ENCODE measurements around the gene PSG5.
"Not testable (repeated sequence)": the region's sequence is repeated elsewhere in the genome, so short reads cannot be mapped to it uniquely, and the experiment has no call there.

Gene PSG5

DNA sequence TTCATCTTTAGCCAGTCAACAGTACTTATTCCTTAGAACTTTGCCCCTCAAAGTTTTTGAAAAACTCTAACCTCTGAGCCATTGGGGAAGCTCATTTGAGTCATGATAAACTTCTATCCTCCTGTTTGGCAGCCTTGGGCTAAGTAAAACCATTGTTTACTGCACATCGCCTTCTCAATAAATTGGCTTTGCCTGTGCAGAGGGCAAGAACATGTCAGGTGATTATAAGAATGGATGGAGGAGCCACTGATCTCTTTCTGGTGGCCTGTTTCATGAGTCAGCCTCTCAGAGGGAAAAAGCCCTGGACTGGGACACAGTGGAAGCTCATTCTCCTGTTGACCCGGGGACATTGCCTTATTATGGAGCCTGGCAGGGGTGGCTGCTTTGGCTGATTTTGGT is 38.5 kb upstream of the PSG5 start:
- Histone ChIP-seq H3K36me3 (replicated peaks; ENCODE audit: insufficient read depth, low read length) (no peaks in the 10 kb centered on the region), H3K27ac (ENCODE audit: low read length) (no peak overlapping the region), H3K79me2 (ENCODE audit: low read length) (no peaks in the 10 kb centered on the region), H2AFZ (ENCODE audit: low read length) (no peak overlapping the region), H3K9ac (ENCODE audit: low read length) (no peak overlapping the region), H3K9me2 (replicated peaks; ENCODE audit: insufficient read depth, low read length) (no peaks in the 10 kb centered on the region), H3K4me1 (ENCODE audit: low read length) (no peaks in the 10 kb centered on the region), H3F3A (ENCODE audit: insufficient read depth, low read length) (no peaks in the 10 kb centered on the region), H3K4me3 (ENCODE audit: low read length) (no peak overlapping the region), H3K4me2 (ENCODE audit: low read depth, low read length) (no peak overlapping the region), H3K27me3 (replicated peaks; ENCODE audit: insufficient read depth, low read length) (no peaks in the 10 kb centered on the region), H4K20me1 (ENCODE audit: insufficient read depth, low read length) (no peaks in the 10 kb centered on the region), H3K9me3 (replicated peaks; ENCODE audit: insufficient read depth, low read length) (no peaks in the 10 kb centered on the region)
- no peak for DNase-seq
- TF ChIP-seq, protein P1, sequence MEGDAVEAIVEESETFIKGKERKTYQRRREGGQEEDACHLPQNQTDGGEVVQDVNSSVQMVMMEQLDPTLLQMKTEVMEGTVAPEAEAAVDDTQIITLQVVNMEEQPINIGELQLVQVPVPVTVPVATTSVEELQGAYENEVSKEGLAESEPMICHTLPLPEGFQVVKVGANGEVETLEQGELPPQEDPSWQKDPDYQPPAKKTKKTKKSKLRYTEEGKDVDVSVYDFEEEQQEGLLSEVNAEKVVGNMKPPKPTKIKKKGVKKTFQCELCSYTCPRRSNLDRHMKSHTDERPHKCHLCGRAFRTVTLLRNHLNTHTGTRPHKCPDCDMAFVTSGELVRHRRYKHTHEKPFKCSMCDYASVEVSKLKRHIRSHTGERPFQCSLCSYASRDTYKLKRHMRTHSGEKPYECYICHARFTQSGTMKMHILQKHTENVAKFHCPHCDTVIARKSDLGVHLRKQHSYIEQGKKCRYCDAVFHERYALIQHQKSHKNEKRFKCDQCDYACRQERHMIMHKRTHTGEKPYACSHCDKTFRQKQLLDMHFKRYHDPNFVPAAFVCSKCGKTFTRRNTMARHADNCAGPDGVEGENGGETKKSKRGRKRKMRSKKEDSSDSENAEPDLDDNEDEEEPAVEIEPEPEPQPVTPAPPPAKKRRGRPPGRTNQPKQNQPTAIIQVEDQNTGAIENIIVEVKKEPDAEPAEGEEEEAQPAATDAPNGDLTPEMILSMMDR (IDR thresholded peaks at IDR 0.05; ENCODE audit: low read length): no peak
- no peak for TF ChIP-seq EZH2phosphoT487 (IDR thresholded peaks at IDR 0.05; ENCODE audit: low read length)
- no peak for TF ChIP-seq EZH2 (optimal IDR thresholded peaks at IDR 0.05; ENCODE audit: low read depth, low read length)

DNA sequence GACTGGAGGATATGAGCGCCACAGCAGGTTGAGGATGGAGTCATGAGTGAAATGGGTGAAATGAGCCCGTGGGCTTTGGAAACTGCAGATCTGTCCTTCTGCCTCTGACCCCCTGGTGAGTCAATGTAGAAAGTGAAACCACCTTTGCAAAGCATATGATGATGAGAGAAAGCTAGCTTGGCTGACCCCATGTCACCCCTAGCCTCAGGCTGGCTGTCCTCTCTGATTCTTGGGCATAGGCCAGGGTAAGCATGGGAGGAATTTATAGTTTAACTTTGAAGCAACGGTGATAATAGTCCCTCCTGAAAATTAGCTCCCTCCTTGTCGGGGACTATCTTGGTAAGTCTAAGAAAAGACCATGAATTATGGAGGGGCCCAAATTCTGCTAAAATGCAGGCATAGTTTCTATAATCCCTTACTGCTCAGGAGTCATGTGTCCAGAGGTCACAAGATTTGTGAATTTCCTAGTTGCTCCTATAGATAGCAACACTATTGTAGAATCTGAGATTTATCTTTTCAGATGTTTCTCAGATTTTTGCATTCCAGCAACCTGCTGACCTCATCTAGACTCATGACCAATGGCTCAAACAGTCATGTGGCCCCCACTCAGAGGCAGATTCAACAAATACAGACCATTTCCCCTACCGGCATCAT is 38.0 kb upstream of the PSG5 start:
- H3K4me2 ChIP-seq (ENCODE audit: low read depth, low read length); H3F3A ChIP-seq (ENCODE audit: insufficient read depth, low read length); H3K27ac ChIP-seq (ENCODE audit: low read length); H2AFZ ChIP-seq (ENCODE audit: low read length); H3K4me1 ChIP-seq (ENCODE audit: low read length); H3K4me3 ChIP-seq (ENCODE audit: low read length); H3K9me2 ChIP-seq (replicated peaks; ENCODE audit: insufficient read depth, low read length); H3K9me3 ChIP-seq (replicated peaks; ENCODE audit: insufficient read depth, low read length); H3K27me3 ChIP-seq (replicated peaks; ENCODE audit: insufficient read depth, low read length); H3K36me3 ChIP-seq (replicated peaks; ENCODE audit: insufficient read depth, low read length); H3K9ac ChIP-seq (ENCODE audit: low read length); H4K20me1 ChIP-seq (ENCODE audit: insufficient read depth, low read length); H3K79me2 ChIP-seq (ENCODE audit: low read length): not testable (repeated sequence)
- DNase-seq: peak; percentile 25

DNA sequence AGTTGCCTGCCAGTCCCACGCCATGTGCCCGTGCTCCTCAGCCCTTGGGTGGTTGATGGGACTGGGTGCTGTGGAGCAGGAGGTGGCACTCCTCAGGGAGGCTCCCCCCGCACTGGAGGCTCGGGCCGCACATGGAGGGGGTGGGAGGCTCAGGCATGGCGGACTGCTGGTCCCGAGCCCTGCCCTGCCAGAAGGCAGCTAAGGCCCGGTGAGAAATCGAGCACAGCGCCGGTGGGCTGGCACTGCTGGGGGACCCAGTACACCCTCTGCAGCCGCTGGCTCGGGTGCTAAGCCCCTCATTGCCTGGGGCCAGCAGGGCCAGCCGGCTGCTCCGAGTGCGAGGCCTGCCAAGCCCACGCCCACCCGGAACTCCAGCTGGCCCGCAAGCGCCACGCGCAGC is 35.6 kb upstream of the PSG5 start:
- H3K4me3 ChIP-seq (ENCODE audit: low read length); H3K27ac ChIP-seq (ENCODE audit: low read length); DNase-seq; H3K9ac ChIP-seq (ENCODE audit: low read length); H3K36me3 ChIP-seq (replicated peaks; ENCODE audit: insufficient read depth, low read length); H3K27me3 ChIP-seq (replicated peaks; ENCODE audit: insufficient read depth, low read length); H3K4me1 ChIP-seq (ENCODE audit: low read length); H3F3A ChIP-seq (ENCODE audit: insufficient read depth, low read length); H3K9me3 ChIP-seq (replicated peaks; ENCODE audit: insufficient read depth, low read length); H4K20me1 ChIP-seq (ENCODE audit: insufficient read depth, low read length); H3K9me2 ChIP-seq (replicated peaks; ENCODE audit: insufficient read depth, low read length); H3K4me2 ChIP-seq (ENCODE audit: low read depth, low read length); H3K79me2 ChIP-seq (ENCODE audit: low read length); H2AFZ ChIP-seq (ENCODE audit: low read length): not testable (repeated sequence)

DNA sequence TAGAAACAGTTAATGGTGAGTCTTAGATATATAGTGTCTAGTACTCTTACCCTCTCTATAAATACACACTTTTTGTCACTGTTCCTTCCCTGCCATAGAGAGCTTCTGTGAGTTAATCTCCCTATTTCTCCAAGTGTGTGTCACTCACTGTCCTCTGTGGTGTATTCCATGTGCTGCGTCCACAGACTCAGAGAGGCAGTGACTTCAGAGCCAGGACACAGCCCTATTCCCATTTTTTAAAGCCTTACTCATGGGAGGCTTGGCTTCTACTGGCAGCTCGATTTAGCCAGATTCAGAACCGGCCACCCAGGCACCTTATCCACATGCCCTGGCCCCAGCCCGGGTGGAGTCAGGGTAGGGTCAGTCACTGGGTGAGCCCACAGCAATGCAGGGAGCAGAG is 32.8 kb upstream of the PSG5 start:
- not testable (repeated sequence) for H3K4me2 ChIP-seq (ENCODE audit: low read depth, low read length); H4K20me1 ChIP-seq (ENCODE audit: insufficient read depth, low read length)

DNA sequence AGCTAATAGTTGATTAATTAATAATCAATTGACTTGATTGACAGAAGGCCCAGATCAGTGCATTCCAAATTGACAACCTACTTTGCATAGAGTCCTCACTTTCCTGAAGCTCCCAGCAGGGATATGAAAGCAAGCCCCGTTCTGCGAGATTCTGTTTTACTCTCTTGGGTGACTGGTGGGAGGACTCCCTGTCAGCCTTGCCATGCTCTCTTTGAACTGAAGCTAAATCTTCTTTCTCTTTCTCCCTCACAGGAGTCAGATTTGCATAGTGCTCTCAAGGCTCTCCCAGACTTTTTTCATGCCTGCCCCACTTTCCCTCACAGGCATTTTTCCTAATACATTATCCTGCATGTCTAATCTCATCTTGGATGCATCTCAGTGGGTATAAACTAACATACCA is 29.5 kb upstream of the PSG5 start:
- not testable (repeated sequence) for H3K27me3 ChIP-seq (replicated peaks; ENCODE audit: insufficient read depth, low read length); H3K27ac ChIP-seq (ENCODE audit: low read length); H3F3A ChIP-seq (ENCODE audit: insufficient read depth, low read length); H3K4me3 ChIP-seq (ENCODE audit: low read length); H3K36me3 ChIP-seq (replicated peaks; ENCODE audit: insufficient read depth, low read length); H4K20me1 ChIP-seq (ENCODE audit: insufficient read depth, low read length); H3K9me3 ChIP-seq (replicated peaks; ENCODE audit: insufficient read depth, low read length); H3K4me1 ChIP-seq (ENCODE audit: low read length); H2AFZ ChIP-seq (ENCODE audit: low read length); H3K4me2 ChIP-seq (ENCODE audit: low read depth, low read length); H3K9me2 ChIP-seq (replicated peaks; ENCODE audit: insufficient read depth, low read length); DNase-seq; H3K9ac ChIP-seq (ENCODE audit: low read length); H3K79me2 ChIP-seq (ENCODE audit: low read length)

More for the DNA sequence above, 32.8 kb upstream of the PSG5 start:
- H3K4me3 ChIP-seq (ENCODE audit: low read length); H3K9ac ChIP-seq (ENCODE audit: low read length); H3F3A ChIP-seq (ENCODE audit: insufficient read depth, low read length); H3K27me3 ChIP-seq (replicated peaks; ENCODE audit: insufficient read depth, low read length); H2AFZ ChIP-seq (ENCODE audit: low read length); H3K4me1 ChIP-seq (ENCODE audit: low read length); H3K9me2 ChIP-seq (replicated peaks; ENCODE audit: insufficient read depth, low read length); DNase-seq; H3K27ac ChIP-seq (ENCODE audit: low read length); H3K9me3 ChIP-seq (replicated peaks; ENCODE audit: insufficient read depth, low read length); H3K36me3 ChIP-seq (replicated peaks; ENCODE audit: insufficient read depth, low read length); H3K79me2 ChIP-seq (ENCODE audit: low read length): not testable (repeated sequence)
